ENCODE data around the gene CHST3.

- no peak for TF ChIP-seq CTCF (IDR thresholded peaks at IDR 0.05)
- TF ChIP-seq POLR2A (IDR thresholded peaks at IDR 0.05): no peak
- no peak for TF ChIP-seq EP300 (IDR thresholded peaks at IDR 0.05)
Observed at GRCh38 chr10:71959526-71959925, 4.7 kb upstream of the CHST3 start.

Measured in tibial nerve (tissue), 4 donors.